SK-N-SH treated with all-trans-retinoic acid at 6 μM for 48 hours (cell line): Measurements from ENCODE around the gene OCRL.

Source experiments
- ATAC-seq: fragments of 200-7000 bp; cut with Tn5 transposase; 3 replicates; pipeline ENCODE4 v1.9.1; 2020; ENCODE audit warnings: mild to moderate bottlenecking, moderate library complexity
- ARNTL ChIP-seq: fragments of 450-650 bp; formaldehyde crosslinking; IDR thresholded peaks from 2 replicates; pipeline ENCODE4 v1.5.0; 2020; ENCODE audit warnings: low read depth, mild to moderate bottlenecking, moderate library complexity, borderline replicate concordance
- BACH2 ChIP-seq: fragments of 250-450 bp; sonication (Bioruptor Pico); IDR thresholded peaks from 2 replicates; pipeline ENCODE4 v1.9.0; 2021; ENCODE audit warnings: mild to moderate bottlenecking, borderline replicate concordance
- CSDC2 ChIP-seq: fragments of 250-450 bp; sonication (Bioruptor Pico); IDR thresholded peaks from 2 replicates; pipeline ENCODE4 v1.5.0; 2020; ENCODE audit warnings: mild to moderate bottlenecking, moderate library complexity
- CSRNP3 ChIP-seq: fragments of 250-450 bp; sonication (Bioruptor Pico); IDR thresholded peaks from 2 replicates; pipeline ENCODE4 v1.5.1; 2021; ENCODE audit warnings: mild to moderate bottlenecking, moderate library complexity
- ESRRG ChIP-seq: fragments of 250-450 bp; sonication (Bioruptor Pico); IDR thresholded peaks from 2 replicates; pipeline ENCODE4 v1.6.1; 2021; ENCODE audit warnings: mild to moderate bottlenecking
- GLIS3 ChIP-seq: fragments of 250-450 bp; sonication (Bioruptor Pico); IDR thresholded peaks from 2 replicates; pipeline ENCODE4 v1.5.0; 2020; ENCODE audit warnings: mild to moderate bottlenecking, moderate library complexity
- ISL1 ChIP-seq: fragments of 250-450 bp; sonication (Bioruptor Pico); IDR thresholded peaks from 2 replicates; pipeline ENCODE4 v2.1.2; 2022; ENCODE audit warnings: mild to moderate bottlenecking, moderate library complexity
- OSR1 ChIP-seq: fragments of 250-450 bp; sonication (Bioruptor Pico); IDR thresholded peaks from 2 replicates; pipeline ENCODE4 v1.8.0; 2022; ENCODE audit warnings: moderate library complexity, mild to moderate bottlenecking, inconsistent platforms
- PPARA ChIP-seq: fragments of 250-450 bp; sonication (Bioruptor Pico); IDR thresholded peaks from 2 replicates; pipeline ENCODE4 v1.5.0; 2020; ENCODE audit warnings: mild to moderate bottlenecking, borderline replicate concordance
- RARB ChIP-seq: fragments of 250-450 bp; sonication (Bioruptor Pico); IDR thresholded peaks from 2 replicates; pipeline ENCODE4 v1.8.0; 2021; ENCODE audit warnings: mild to moderate bottlenecking, moderate library complexity
- SNAI2 ChIP-seq: fragments of 250-450 bp; sonication (Bioruptor Pico); IDR thresholded peaks from 2 replicates; pipeline ENCODE4 v1.5.0; 2020; ENCODE audit warnings: mild to moderate bottlenecking, moderate library complexity
- TCF4 ChIP-seq: fragments of 250-450 bp; sonication (Bioruptor Pico); IDR thresholded peaks from 2 replicates; pipeline ENCODE4 v1.8.0; 2021; ENCODE audit warnings: mild to moderate bottlenecking, moderate library complexity, borderline replicate concordance
- TOX ChIP-seq: fragments of 250-450 bp; sonication (Bioruptor Pico); IDR thresholded peaks from 2 replicates; pipeline ENCODE4 v1.8.0; 2021; ENCODE audit warnings: mild to moderate bottlenecking, moderate library complexity, borderline replicate concordance
- TSHZ2 ChIP-seq: fragments of 250-450 bp; sonication (Bioruptor Pico); IDR thresholded peaks from 2 replicates; pipeline ENCODE4 v1.5.0; 2020; ENCODE audit warnings: mild to moderate bottlenecking, moderate library complexity
- ZC3H10 ChIP-seq: fragments of 250-450 bp; sonication (Bioruptor Pico); IDR thresholded peaks from 2 replicates; pipeline ENCODE4 v1.5.1; 2021; ENCODE audit warnings: mild to moderate bottlenecking, moderate library complexity
- ZFP3 ChIP-seq: fragments of 250-450 bp; sonication (Bioruptor Pico); IDR thresholded peaks from 2 replicates; pipeline ENCODE4 v1.5.0; 2020; ENCODE audit warnings: mild to moderate bottlenecking, moderate library complexity
- ZFP30 ChIP-seq: fragments of 450-650 bp; formaldehyde crosslinking; IDR thresholded peaks from 2 replicates; pipeline ENCODE4 v1.5.0; 2022; ENCODE audit warnings: mild to moderate bottlenecking, moderate library complexity
- ZNF565 ChIP-seq: fragments of 450-650 bp; formaldehyde crosslinking; conservative IDR thresholded peaks from 2 replicates; pipeline ENCODE4 v1.5.0; 2020; ENCODE audit warnings: low read depth, mild to moderate bottlenecking, moderate library complexity
- ZNF70 ChIP-seq: fragments of 450-650 bp; formaldehyde crosslinking; IDR thresholded peaks from 2 replicates; pipeline ENCODE4 v1.5.0; 2020; ENCODE audit warnings: mild to moderate bottlenecking, moderate library complexity
- ZNF8 ChIP-seq: fragments of 450-650 bp; formaldehyde crosslinking; IDR thresholded peaks from 2 replicates; pipeline ENCODE4 v1.5.0; 2020; ENCODE audit warnings: mild to moderate bottlenecking, moderate library complexity
- TF ChIP-seq, protein P1 (sequence below): fragments of 250-450 bp; sonication (Bioruptor Pico); IDR thresholded peaks from 2 replicates; pipeline ENCODE4 v1.8.0; 2021; ENCODE audit warnings: low read depth, mild to moderate bottlenecking, moderate library complexity, borderline replicate concordance
- TF ChIP-seq, protein P2 (sequence below): fragments of 250-450 bp; sonication (Bioruptor Pico); IDR thresholded peaks from 2 replicates; pipeline ENCODE4 v1.5.1; 2020; ENCODE audit warnings: low read depth, mild to moderate bottlenecking, moderate library complexity

OCRL gene

GRCh38 chrX:129577473-129577872, 37.4 kb downstream of the OCRL start:
- ATAC-seq: peak; percentile 100
- TF ChIP-seq, protein P1, sequence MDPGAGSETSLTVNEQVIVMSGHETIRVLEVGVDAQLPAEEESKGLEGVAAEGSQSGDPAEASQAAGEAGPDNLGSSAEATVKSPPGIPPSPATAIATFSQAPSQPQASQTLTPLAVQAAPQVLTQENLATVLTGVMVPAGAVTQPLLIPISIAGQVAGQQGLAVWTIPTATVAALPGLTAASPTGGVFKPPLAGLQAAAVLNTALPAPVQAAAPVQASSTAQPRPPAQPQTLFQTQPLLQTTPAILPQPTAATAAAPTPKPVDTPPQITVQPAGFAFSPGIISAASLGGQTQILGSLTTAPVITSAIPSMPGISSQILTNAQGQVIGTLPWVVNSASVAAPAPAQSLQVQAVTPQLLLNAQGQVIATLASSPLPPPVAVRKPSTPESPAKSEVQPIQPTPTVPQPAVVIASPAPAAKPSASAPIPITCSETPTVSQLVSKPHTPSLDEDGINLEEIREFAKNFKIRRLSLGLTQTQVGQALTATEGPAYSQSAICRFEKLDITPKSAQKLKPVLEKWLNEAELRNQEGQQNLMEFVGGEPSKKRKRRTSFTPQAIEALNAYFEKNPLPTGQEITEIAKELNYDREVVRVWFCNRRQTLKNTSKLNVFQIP (CRISPR knock-in tag): no peak
- no peak for TF ChIP-seq CSRNP3 (CRISPR knock-in tag)
- TF ChIP-seq ZNF70 (CRISPR knock-in tag): no peak
- TF ChIP-seq BACH2: no peak
- TF ChIP-seq ZC3H10 (CRISPR knock-in tag): no peak
- TF ChIP-seq ZFP30 (CRISPR knock-in tag): no peak
- no peak for TF ChIP-seq ZNF8 (CRISPR knock-in tag)
- TF ChIP-seq GLIS3 (CRISPR knock-in tag): no peak
- no peak for TF ChIP-seq SNAI2 (CRISPR knock-in tag)
- TF ChIP-seq ARNTL (CRISPR knock-in tag): no peak
- TF ChIP-seq, protein P2, sequence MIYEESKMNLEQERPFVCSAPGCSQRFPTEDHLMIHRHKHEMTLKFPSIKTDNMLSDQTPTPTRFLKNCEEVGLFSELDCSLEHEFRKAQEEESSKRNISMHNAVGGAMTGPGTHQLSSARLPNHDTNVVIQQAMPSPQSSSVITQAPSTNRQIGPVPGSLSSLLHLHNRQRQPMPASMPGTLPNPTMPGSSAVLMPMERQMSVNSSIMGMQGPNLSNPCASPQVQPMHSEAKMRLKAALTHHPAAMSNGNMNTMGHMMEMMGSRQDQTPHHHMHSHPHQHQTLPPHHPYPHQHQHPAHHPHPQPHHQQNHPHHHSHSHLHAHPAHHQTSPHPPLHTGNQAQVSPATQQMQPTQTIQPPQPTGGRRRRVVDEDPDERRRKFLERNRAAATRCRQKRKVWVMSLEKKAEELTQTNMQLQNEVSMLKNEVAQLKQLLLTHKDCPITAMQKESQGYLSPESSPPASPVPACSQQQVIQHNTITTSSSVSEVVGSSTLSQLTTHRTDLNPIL (CRISPR knock-in tag): no peak
- TF ChIP-seq ZNF565: no peak
- no peak for TF ChIP-seq OSR1 (CRISPR knock-in tag)
- TF ChIP-seq TCF4 (CRISPR knock-in tag): no peak
- TF ChIP-seq RARB: no peak
- no peak for TF ChIP-seq CSDC2 (CRISPR knock-in tag)
- TF ChIP-seq TOX (CRISPR knock-in tag): no peak
- TF ChIP-seq ESRRG (CRISPR knock-in tag): no peak
- no peak for TF ChIP-seq TSHZ2
- TF ChIP-seq PPARA: no peak

- TF ChIP-seq BACH2: no peak
- TF ChIP-seq, protein P2 (CRISPR knock-in tag): no peak
- no peak for ATAC-seq
These were observed 37.8 kb downstream of the OCRL start for GRCh38 chrX:129577877-129578276.

- no peak for TF ChIP-seq SNAI2 (CRISPR knock-in tag)
- no peak for TF ChIP-seq TCF4 (CRISPR knock-in tag)
- TF ChIP-seq CSDC2 (CRISPR knock-in tag): no peak
- no peak for TF ChIP-seq ZFP30 (CRISPR knock-in tag)
- no peak for TF ChIP-seq ARNTL (CRISPR knock-in tag)
- no peak for TF ChIP-seq PPARA
- ATAC-seq: no peak
These were observed 41.8 kb downstream of the OCRL start for GRCh38 chrX:129581904-129582303.

DNA sequence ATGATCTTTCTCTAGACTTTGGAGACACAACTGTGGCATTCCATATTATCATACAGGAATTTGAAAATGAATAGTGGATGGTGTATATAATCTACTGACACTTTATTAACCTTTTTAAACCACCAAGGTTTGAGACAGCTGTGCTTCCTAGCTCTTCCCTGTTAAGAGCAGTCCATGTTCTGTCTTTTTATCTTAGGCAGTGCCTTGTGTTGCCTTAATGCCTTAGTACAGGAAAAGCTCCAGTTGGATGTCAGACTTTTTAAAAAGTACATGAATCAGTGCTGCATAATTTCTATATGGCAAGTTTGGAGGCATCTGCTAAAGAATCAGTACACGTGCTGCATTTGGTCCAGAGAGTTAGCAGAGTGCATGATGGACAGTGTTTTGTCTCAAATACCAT, 45.1 kb downstream of the OCRL start:
- ATAC-seq: no peak
- no peak for TF ChIP-seq TCF4 (CRISPR knock-in tag)
- no peak for TF ChIP-seq OSR1 (CRISPR knock-in tag)
- TF ChIP-seq ZNF8 (CRISPR knock-in tag): no peak
- no peak for TF ChIP-seq TOX (CRISPR knock-in tag)
- TF ChIP-seq ISL1 (CRISPR knock-in tag): no peak
- TF ChIP-seq ZFP3 (CRISPR knock-in tag): no peak
- no peak for TF ChIP-seq GLIS3 (CRISPR knock-in tag)
